Measurements from ENCODE around the gene EPHB3.

The EPHB3 gene

DNA sequence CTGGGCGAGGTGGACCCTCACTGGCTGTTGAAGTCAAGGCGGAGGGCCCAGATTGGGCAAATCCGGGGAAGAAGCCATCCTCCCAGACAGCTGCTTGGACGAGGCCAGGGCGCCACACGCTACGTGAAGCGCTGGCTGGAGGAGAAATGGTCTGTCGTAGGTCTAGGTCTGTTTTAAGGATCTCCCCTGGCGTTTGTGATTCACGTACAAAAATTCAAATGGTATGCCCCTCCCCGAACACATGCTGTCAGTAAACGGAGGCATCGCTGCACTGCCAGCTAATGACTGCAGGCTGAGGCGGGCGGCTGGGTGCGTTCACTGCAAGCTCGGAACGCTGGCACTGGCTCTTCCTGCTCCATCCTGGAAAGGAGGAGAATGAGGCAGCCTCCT, 69.9 kb downstream of the EPHB3 start:
- H3K36me3 ChIP-seq (ENCODE audit: insufficient read depth, low read length) = no peaks in the 10 kb centered on the region
- H2AFZ ChIP-seq (ENCODE audit: low read length) = no peak overlapping the region
- no peak overlapping the region for H3K9ac ChIP-seq (ENCODE audit: low read length)
- no peaks in the 10 kb centered on the region for H3F3A ChIP-seq (ENCODE audit: insufficient read depth, low read length)
- H3K27me3 ChIP-seq (ENCODE audit: insufficient read depth, low read length) = peaks cover 6% of the 10 kb centered on the region; the same call in 1 of the 2 replicates
- no peaks in the 10 kb centered on the region for H3K9me2 ChIP-seq (ENCODE audit: low read depth, low read length)
- TF ChIP-seq CTCF (IDR thresholded peaks at IDR 0.05; ENCODE audit: low read length) (no peak), EZH2 (IDR thresholded peaks at IDR 0.05; ENCODE audit: borderline replicate concordance, low read length) (no peak)
- no peaks in the 10 kb centered on the region for H4K20me1 ChIP-seq (ENCODE audit: insufficient read depth, low read length)
- H3K9me3 ChIP-seq (ENCODE audit: low read length) = no peaks in the 10 kb centered on the region
- no peaks in the 10 kb centered on the region for H3K79me2 ChIP-seq (ENCODE audit: insufficient read depth, low read length)
- no peak overlapping the region for H3K4me3 ChIP-seq (ENCODE audit: low read depth, low read length, poor library complexity, severe bottlenecking)
- H3K27ac ChIP-seq (ENCODE audit: low read depth, low read length, poor library complexity, severe bottlenecking) = no peak overlapping the region
- H3K4me1 ChIP-seq (ENCODE audit: insufficient read depth, low read length, severe bottlenecking) = no peaks in the 10 kb centered on the region
- H3K4me2 ChIP-seq (ENCODE audit: low read length) = no peak overlapping the region

Measured in OCI-LY1 (cell line).